ENCODE measurements around the gene OR11L1. TPM values are rescaled to one million over a fixed set of nuclear protein-coding genes. Genes with fewer than 3 reads are reported as not detected.

The OR11L1 gene
- total RNA-seq, 1 experiment from 2014 or later = not detected

DNA sequence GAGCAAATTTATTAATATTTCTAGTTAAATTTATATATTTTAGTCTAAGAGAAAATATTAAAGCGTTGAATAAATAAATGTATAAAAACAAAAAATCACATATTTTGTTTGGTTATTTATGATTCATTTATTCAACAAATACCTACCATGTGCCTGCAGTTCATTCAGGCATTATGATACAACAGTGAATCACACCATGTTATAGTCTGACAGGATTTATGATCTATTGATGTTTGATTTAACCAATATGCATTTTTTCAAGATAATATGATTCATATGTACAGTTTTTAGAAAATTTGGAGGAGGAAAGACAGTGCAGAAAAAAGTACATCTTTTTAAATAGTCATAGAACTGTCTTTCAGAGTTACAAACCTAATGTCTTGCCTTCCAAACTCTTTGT, 7.9 kb upstream of the OR11L1 start:
- H3K9me3 ChIP-seq (ENCODE audit: control insufficient read depth in 1 of 2, insufficient read depth in 1 of 2, low read depth in 1 of 2, low read length in 2 of 2) = peaks cover 9 to 11% of the 10 kb centered on the region in 2 experiments; a peak in 2 of 4 replicates
- no TSS peak for BruUV-seq (replicated peaks)
- intact Hi-C loops (cut with micrococcal nuclease) = no loop called here
- H3K36me3 ChIP-seq (ENCODE audit: control insufficient read depth in 1 of 2, insufficient read depth in 2 of 2, low read length in 2 of 2) = no peaks in the 10 kb centered on the region
- H3K4me2 ChIP-seq (ENCODE audit: low read length) = no peak overlapping the region
- no peaks in the 10 kb centered on the region for H3K4me1 ChIP-seq (ENCODE audit: control insufficient read depth in 1 of 2, insufficient read depth in 2 of 2, low read length in 2 of 2)
- ATAC-seq = no peak
- H2AFZ ChIP-seq (ENCODE audit: low read depth, low read length, poor library complexity, severe bottlenecking) = no peak overlapping the region
- ChIA-PET CTCF (no interaction called here), RAD21 (ENCODE audit: low non-redundant PET in 1 of 2, low total read pairs in 2 of 2, uncharacterized antibody in 2 of 2, unreplicated experiment in 2 of 2) (no interaction called here), POLR2A (no interaction called here)
- H4K20me1 ChIP-seq (ENCODE audit: insufficient read depth) = no peaks in the 10 kb centered on the region
- no peak overlapping the region for H3K4me3 ChIP-seq (replicated peaks in 1 of 2; ENCODE audit: low read depth in 1 of 2, low read length in 2 of 2)
- H3K9ac ChIP-seq (ENCODE audit: low read length) = no peak overlapping the region
- no peaks in the 10 kb centered on the region for H3K9me2 ChIP-seq (ENCODE audit: insufficient read depth)
- H3K79me2 ChIP-seq (ENCODE audit: insufficient read depth, low read length) = no peaks in the 10 kb centered on the region
- no peak for DNase-seq (ENCODE audit: low read depth, low spot score)
- H3K27ac ChIP-seq (ENCODE audit: low read depth, low read length) = no peak overlapping the region
- no peaks in the 10 kb centered on the region for H3K27me3 ChIP-seq (ENCODE audit: insufficient read depth, low read length)
- TF ChIP-seq POLR2AphosphoS5 (IDR thresholded peaks at IDR 0.05; ENCODE audit: low read depth, low read length) (no peak), POLR2A (IDR thresholded peaks at IDR 0.05; ENCODE audit: borderline replicate concordance, extremely low read depth, insufficient read depth, insufficient read length) (no peak), ZNF274 (IDR thresholded peaks at IDR 0.05; ENCODE audit: low read depth, low read length) (no peak), ZFX (IDR thresholded peaks at IDR 0.05) (no peak), YY1 (IDR thresholded peaks at IDR 0.05; ENCODE audit: extremely low read depth, insufficient replicate concordance, low read depth, low read length) (no peak)

DNA sequence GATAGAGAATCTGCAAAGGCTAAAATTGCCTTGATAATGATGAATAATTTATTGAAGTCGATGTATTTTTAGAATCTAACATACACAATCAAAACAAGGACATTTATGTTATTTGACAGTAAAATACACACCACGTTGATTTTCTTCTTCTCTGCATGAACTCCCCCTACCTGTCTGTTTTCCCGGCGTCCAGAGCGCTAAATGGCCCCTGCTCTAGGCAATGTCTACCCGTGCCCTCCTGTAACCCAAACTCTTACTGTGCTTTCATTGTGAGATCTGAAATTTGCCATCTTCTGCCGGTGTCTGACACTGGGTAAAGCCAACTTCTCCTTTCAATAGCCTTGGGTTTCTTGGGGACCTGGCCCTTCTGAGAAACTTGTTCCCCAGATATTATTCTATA, 6.7 kb upstream of the OR11L1 start:
- no peaks in the 10 kb centered on the region for H3K9me2 ChIP-seq (ENCODE audit: insufficient read depth)
- no peak overlapping the region for H3K4me3 ChIP-seq (replicated peaks in 1 of 2; ENCODE audit: low read depth in 1 of 2, low read length in 2 of 2)
- peaks cover 9 to 11% of the 10 kb centered on the region in 2 experiments; a peak in 2 of 4 replicates for H3K9me3 ChIP-seq (ENCODE audit: control insufficient read depth in 1 of 2, insufficient read depth in 1 of 2, low read depth in 1 of 2, low read length in 2 of 2)
- H3K36me3 ChIP-seq (ENCODE audit: control insufficient read depth in 1 of 2, insufficient read depth in 2 of 2, low read length in 2 of 2) = no peaks in the 10 kb centered on the region
- H3K27ac ChIP-seq (ENCODE audit: low read depth, low read length) = no peak overlapping the region
- intact Hi-C loops (cut with micrococcal nuclease) = no loop called here
- no peaks in the 10 kb centered on the region for H3K4me1 ChIP-seq (ENCODE audit: control insufficient read depth in 1 of 2, insufficient read depth in 2 of 2, low read length in 2 of 2)
- ChIA-PET POLR2A (no interaction called here), CTCF (no interaction called here), RAD21 (ENCODE audit: low non-redundant PET in 1 of 2, low total read pairs in 2 of 2, uncharacterized antibody in 2 of 2, unreplicated experiment in 2 of 2) (no interaction called here)
- no peak overlapping the region for H3K9ac ChIP-seq (ENCODE audit: low read length)
- ATAC-seq (no peak), DNase-seq (ENCODE audit: low read depth, low spot score) (no peak)
- no peaks in the 10 kb centered on the region for H3K79me2 ChIP-seq (ENCODE audit: insufficient read depth, low read length)
- no peaks in the 10 kb centered on the region for H4K20me1 ChIP-seq (ENCODE audit: insufficient read depth)
- TF ChIP-seq YY1 (IDR thresholded peaks at IDR 0.05; ENCODE audit: extremely low read depth, insufficient replicate concordance, low read depth, low read length) = no peak
- TF ChIP-seq ZNF274 (IDR thresholded peaks at IDR 0.05; ENCODE audit: low read depth, low read length) = no peak
- TF ChIP-seq, protein P1, sequence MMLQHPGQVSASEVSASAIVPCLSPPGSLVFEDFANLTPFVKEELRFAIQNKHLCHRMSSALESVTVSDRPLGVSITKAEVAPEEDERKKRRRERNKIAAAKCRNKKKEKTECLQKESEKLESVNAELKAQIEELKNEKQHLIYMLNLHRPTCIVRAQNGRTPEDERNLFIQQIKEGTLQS (IDR thresholded peaks at IDR 0.05) = no peak
- TF ChIP-seq CEBPB (IDR thresholded peaks at IDR 0.05; ENCODE audit: low read depth) = no peak
- no peak for TF ChIP-seq ZFX (IDR thresholded peaks at IDR 0.05)
- TF ChIP-seq JUND (IDR thresholded peaks at IDR 0.05) = no peak
- no peak for TF ChIP-seq FOSL1 (IDR thresholded peaks at IDR 0.05; ENCODE audit: low read depth)
- no peak for TF ChIP-seq SRF (IDR thresholded peaks at IDR 0.05; ENCODE audit: low read depth)
- TF ChIP-seq SP1 (IDR thresholded peaks at IDR 0.05; ENCODE audit: low read depth) = no peak
- TF ChIP-seq TCF7L2 (IDR thresholded peaks at IDR 0.05; ENCODE audit: borderline replicate concordance, extremely low read depth, insufficient read depth, insufficient read length) = no peak
- TF ChIP-seq EGR1 (IDR thresholded peaks at IDR 0.05; ENCODE audit: low read depth) = no peak
- H2AFZ ChIP-seq (ENCODE audit: low read depth, low read length, poor library complexity, severe bottlenecking) = no peak overlapping the region
- no peaks in the 10 kb centered on the region for H3K27me3 ChIP-seq (ENCODE audit: insufficient read depth, low read length)
- H3K4me2 ChIP-seq (ENCODE audit: low read length) = no peak overlapping the region
- no TSS peak for BruUV-seq (replicated peaks)
